Tibial nerve (tissue), 4 donors: Measurements from ENCODE around the gene HMCN2.

Source experiments
- EP300 ChIP-seq, 2 donors: sonication (generic); formaldehyde crosslinking; IDR thresholded peaks; one replicate each; pipeline ENCODE4 v1.6.1; 2017; ENCODE audit warnings: antibody characterized with exemption in 2 of 2, mild to moderate bottlenecking in 1 of 2
- POLR2A ChIP-seq, 2 donors: fragments of 450-650 bp; IDR thresholded peaks; one replicate each; pipeline ENCODE4 v1.6.1; 2017; ENCODE audit warnings: antibody characterized with exemption in 2 of 2, mild to moderate bottlenecking in 2 of 2, moderate library complexity in 2 of 2
- TF ChIP-seq, protein P1 (sequence below), 5 experiments: fragments of 200-600 bp in 3 of 5; fragments of 450-650 bp in 2 of 5; sonication (generic) in 3 of 5; IDR thresholded peaks; one replicate each; pipeline ENCODE4 v1.5.1; 2016 to 2019; ENCODE audit warnings: antibody characterized with exemption in 5 of 5, mild to moderate bottlenecking in 3 of 5, moderate library complexity in 2 of 5

DNA sequence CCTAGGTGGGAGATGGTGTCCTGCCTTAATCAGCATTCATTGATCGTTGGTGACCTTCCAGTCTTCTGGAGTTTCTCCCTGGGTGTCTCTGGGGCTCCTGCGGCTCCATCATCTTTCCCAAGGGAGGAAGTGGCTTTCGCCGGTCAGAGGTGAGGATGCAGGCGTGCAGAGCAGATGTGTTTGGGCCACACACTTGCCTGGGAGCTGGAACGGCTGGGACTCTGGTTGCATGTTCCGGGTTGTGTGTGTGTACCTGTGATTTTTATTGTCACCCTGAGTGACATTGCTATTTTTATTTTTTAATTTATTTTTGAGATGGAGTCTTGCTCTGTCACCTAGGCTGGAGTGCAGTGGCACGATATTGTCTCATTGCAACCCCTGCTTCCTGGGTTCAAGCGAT, 9.6 kb downstream of the HMCN2 start:
- TF ChIP-seq EP300 (IDR thresholded peaks at IDR 0.05), result no peak
- TF ChIP-seq, protein P1, sequence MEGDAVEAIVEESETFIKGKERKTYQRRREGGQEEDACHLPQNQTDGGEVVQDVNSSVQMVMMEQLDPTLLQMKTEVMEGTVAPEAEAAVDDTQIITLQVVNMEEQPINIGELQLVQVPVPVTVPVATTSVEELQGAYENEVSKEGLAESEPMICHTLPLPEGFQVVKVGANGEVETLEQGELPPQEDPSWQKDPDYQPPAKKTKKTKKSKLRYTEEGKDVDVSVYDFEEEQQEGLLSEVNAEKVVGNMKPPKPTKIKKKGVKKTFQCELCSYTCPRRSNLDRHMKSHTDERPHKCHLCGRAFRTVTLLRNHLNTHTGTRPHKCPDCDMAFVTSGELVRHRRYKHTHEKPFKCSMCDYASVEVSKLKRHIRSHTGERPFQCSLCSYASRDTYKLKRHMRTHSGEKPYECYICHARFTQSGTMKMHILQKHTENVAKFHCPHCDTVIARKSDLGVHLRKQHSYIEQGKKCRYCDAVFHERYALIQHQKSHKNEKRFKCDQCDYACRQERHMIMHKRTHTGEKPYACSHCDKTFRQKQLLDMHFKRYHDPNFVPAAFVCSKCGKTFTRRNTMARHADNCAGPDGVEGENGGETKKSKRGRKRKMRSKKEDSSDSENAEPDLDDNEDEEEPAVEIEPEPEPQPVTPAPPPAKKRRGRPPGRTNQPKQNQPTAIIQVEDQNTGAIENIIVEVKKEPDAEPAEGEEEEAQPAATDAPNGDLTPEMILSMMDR (IDR thresholded peaks at IDR 0.05), result no peak
- no peak for TF ChIP-seq POLR2A (IDR thresholded peaks at IDR 0.05)
